Measurements from ENCODE around the gene L3MBTL4. TPM values are rescaled to one million over a fixed set of nuclear protein-coding genes. Genes with fewer than 3 reads are reported as not detected.

Gene L3MBTL4
- total RNA-seq, 1 experiment from 2014 or later, result 0.87 TPM

DNA sequence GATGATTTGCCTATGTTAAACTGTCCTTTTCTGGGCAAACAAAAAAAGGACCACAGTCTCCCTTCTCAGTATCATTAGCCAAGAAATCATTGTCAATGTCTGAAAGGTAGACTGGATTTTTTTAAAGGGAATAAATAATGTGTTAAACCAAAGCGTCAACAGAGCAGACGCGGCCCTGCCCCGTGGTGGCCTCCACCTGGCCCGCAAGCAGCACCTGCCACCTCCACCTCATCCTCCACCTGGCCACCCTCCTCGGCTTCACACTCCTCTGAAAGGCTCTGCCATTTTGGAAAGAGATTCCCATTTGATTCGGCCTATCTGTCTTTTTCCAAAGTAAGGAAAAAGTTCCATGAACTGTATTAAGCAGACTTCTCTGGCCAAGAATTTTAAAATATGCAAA lies 451.4 kb downstream of the L3MBTL4 start:
- ChIA-PET CTCF (no interaction called here), POLR2A (no interaction called here)
- no peak for ATAC-seq
- no peaks in the 10 kb centered on the region for H3K9me3 ChIP-seq (ENCODE audit: control insufficient read depth, insufficient read depth, low read depth, low read length)
- BruUV-seq (replicated peaks), result no TSS peak
- intact Hi-C loops (cut with micrococcal nuclease; ENCODE audit: unreplicated experiment) (no loop called here), in situ Hi-C loops (cut with HindIII; ENCODE audit: low pct_unique_long_range_greater_than_20kb, low sequenced_read_pairs) (no loop called here)
- H3K4me1 ChIP-seq (ENCODE audit: control insufficient read depth, insufficient read depth, low read length), result no peaks in the 10 kb centered on the region
- H3K27ac ChIP-seq (ENCODE audit: low read length), result no peak overlapping the region
- no peak overlapping the region for H3K4me3 ChIP-seq (ENCODE audit: low read depth in 2 of 2, low read length in 2 of 2)
- no peak for DNase-seq (ENCODE audit: low read depth, low spot score)
- no peaks in the 10 kb centered on the region for H3K36me3 ChIP-seq (ENCODE audit: control insufficient read depth, insufficient read depth, low read length)
- TF ChIP-seq POLR2AphosphoS5 (IDR thresholded peaks at IDR 0.05; ENCODE audit: low read depth, low read length), result no peak
- no peaks in the 10 kb centered on the region for H3K27me3 ChIP-seq (ENCODE audit: control insufficient read depth, insufficient read depth, low read length)

DNA sequence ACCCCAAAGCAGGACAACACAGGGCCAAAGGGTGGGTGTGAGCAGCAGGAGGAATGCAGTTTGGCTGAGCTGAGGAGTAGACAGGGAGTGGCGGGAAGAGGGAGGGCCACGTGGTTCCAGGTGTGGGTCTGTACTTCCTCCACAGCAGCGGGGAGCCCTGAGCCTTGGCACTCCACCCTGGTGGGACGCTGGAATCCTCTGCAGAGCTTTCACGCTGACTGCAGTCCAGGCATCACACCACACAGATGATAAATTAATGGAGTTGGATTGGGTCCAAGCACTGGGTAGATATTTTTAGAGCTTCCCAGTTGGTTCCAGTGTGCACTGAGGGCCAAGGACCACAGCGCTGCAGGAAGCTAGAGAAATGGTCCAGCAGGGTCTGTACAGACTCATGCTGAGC lies 452.3 kb downstream of the L3MBTL4 start:
- in situ Hi-C loops (cut with HindIII; ENCODE audit: low pct_unique_long_range_greater_than_20kb, low sequenced_read_pairs), result no loop called here
- TF ChIP-seq SIN3A (IDR thresholded peaks at IDR 0.05; ENCODE audit: borderline replicate concordance, insufficient read depth, low read depth, low read length) (no peak), TCF7L2 (IDR thresholded peaks at IDR 0.05; ENCODE audit: low read depth, low read length) (no peak), POLR2AphosphoS5 (IDR thresholded peaks at IDR 0.05; ENCODE audit: low read depth, low read length) (no peak)
- TF ChIP-seq, protein P1, sequence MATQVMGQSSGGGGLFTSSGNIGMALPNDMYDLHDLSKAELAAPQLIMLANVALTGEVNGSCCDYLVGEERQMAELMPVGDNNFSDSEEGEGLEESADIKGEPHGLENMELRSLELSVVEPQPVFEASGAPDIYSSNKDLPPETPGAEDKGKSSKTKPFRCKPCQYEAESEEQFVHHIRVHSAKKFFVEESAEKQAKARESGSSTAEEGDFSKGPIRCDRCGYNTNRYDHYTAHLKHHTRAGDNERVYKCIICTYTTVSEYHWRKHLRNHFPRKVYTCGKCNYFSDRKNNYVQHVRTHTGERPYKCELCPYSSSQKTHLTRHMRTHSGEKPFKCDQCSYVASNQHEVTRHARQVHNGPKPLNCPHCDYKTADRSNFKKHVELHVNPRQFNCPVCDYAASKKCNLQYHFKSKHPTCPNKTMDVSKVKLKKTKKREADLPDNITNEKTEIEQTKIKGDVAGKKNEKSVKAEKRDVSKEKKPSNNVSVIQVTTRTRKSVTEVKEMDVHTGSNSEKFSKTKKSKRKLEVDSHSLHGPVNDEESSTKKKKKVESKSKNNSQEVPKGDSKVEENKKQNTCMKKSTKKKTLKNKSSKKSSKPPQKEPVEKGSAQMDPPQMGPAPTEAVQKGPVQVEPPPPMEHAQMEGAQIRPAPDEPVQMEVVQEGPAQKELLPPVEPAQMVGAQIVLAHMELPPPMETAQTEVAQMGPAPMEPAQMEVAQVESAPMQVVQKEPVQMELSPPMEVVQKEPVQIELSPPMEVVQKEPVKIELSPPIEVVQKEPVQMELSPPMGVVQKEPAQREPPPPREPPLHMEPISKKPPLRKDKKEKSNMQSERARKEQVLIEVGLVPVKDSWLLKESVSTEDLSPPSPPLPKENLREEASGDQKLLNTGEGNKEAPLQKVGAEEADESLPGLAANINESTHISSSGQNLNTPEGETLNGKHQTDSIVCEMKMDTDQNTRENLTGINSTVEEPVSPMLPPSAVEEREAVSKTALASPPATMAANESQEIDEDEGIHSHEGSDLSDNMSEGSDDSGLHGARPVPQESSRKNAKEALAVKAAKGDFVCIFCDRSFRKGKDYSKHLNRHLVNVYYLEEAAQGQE (IDR thresholded peaks at IDR 0.05; ENCODE audit: insufficient read depth in 1 of 2, low read depth in 2 of 2, low read length in 1 of 2), result no peak
- TF ChIP-seq, protein P2, sequence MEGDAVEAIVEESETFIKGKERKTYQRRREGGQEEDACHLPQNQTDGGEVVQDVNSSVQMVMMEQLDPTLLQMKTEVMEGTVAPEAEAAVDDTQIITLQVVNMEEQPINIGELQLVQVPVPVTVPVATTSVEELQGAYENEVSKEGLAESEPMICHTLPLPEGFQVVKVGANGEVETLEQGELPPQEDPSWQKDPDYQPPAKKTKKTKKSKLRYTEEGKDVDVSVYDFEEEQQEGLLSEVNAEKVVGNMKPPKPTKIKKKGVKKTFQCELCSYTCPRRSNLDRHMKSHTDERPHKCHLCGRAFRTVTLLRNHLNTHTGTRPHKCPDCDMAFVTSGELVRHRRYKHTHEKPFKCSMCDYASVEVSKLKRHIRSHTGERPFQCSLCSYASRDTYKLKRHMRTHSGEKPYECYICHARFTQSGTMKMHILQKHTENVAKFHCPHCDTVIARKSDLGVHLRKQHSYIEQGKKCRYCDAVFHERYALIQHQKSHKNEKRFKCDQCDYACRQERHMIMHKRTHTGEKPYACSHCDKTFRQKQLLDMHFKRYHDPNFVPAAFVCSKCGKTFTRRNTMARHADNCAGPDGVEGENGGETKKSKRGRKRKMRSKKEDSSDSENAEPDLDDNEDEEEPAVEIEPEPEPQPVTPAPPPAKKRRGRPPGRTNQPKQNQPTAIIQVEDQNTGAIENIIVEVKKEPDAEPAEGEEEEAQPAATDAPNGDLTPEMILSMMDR (IDR thresholded peaks at IDR 0.05), result no peak
- intact Hi-C loops (cut with micrococcal nuclease; ENCODE audit: unreplicated experiment), result no loop called here
- Histone ChIP-seq H3K4me3 (ENCODE audit: low read depth in 2 of 2, low read length in 2 of 2) (no peak overlapping the region), H3K36me3 (ENCODE audit: control insufficient read depth, insufficient read depth, low read length) (no peaks in the 10 kb centered on the region), H3K27me3 (ENCODE audit: control insufficient read depth, insufficient read depth, low read length) (no peaks in the 10 kb centered on the region), H3K4me1 (ENCODE audit: control insufficient read depth, insufficient read depth, low read length) (no peaks in the 10 kb centered on the region), H3K27ac (ENCODE audit: low read length) (no peak overlapping the region), H3K9me3 (ENCODE audit: control insufficient read depth, insufficient read depth, low read depth, low read length) (no peaks in the 10 kb centered on the region)
- DNase-seq (ENCODE audit: low read depth, low spot score) (no peak), ATAC-seq (no peak)
- ChIA-PET CTCF (no interaction called here), POLR2A (no interaction called here)
- BruUV-seq (replicated peaks), result no TSS peak

DNA sequence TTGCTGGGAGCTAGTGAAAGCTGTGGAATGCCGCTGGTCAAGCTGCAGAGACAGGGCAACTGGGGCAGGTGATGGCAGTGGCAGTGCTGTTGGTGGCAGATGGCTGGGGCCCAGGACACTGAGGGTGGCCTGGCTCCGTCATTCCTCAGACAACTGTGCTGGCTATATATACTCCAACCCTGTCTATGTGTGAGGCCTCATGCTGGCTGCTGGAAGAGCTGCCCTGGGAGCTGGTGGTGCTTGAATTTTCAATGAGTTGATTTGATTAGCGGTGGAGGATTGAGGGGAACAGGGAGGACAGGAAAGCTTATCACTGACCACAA lies 452.9 kb downstream of the L3MBTL4 start:
- ATAC-seq, result no peak

More for the DNA sequence above, 452.9 kb downstream of the L3MBTL4 start:
- no peak for DNase-seq (ENCODE audit: low read depth, low spot score)
- BruUV-seq (replicated peaks), result no TSS peak
- ChIA-PET CTCF (no interaction called here), POLR2A (no interaction called here)
- no peaks in the 10 kb centered on the region for H3K36me3 ChIP-seq (ENCODE audit: control insufficient read depth, insufficient read depth, low read length)
- no peaks in the 10 kb centered on the region for H3K9me3 ChIP-seq (ENCODE audit: control insufficient read depth, insufficient read depth, low read depth, low read length)
- in situ Hi-C loops (cut with HindIII; ENCODE audit: low pct_unique_long_range_greater_than_20kb, low sequenced_read_pairs) (no loop called here), intact Hi-C loops (cut with micrococcal nuclease; ENCODE audit: unreplicated experiment) (no loop called here)
- H3K4me3 ChIP-seq (ENCODE audit: low read depth in 2 of 2, low read length in 2 of 2), result no peak overlapping the region
- no peak overlapping the region for H3K27ac ChIP-seq (ENCODE audit: low read length)
- H3K4me1 ChIP-seq (ENCODE audit: control insufficient read depth, insufficient read depth, low read length), result no peaks in the 10 kb centered on the region
- TF ChIP-seq, protein P2 (IDR thresholded peaks at IDR 0.05), result no peak
- TF ChIP-seq TCF7L2 (IDR thresholded peaks at IDR 0.05; ENCODE audit: low read depth, low read length) (no peak), SIN3A (IDR thresholded peaks at IDR 0.05; ENCODE audit: borderline replicate concordance, insufficient read depth, low read depth, low read length) (no peak), POLR2AphosphoS5 (IDR thresholded peaks at IDR 0.05; ENCODE audit: low read depth, low read length) (no peak)
- no peaks in the 10 kb centered on the region for H3K27me3 ChIP-seq (ENCODE audit: control insufficient read depth, insufficient read depth, low read length)

Data from Panc1 (cell line).